OCI-LY7 (cell line): ENCODE data around the gene AKIRIN2. TPM values are rescaled to one million over a fixed set of nuclear protein-coding genes. Genes with fewer than 3 reads are reported as not detected.
A peak's percentile ranks its signal among the peaks of the same experiment; 100 is the strongest.
"Not testable (repeated sequence)": the region's sequence is repeated elsewhere in the genome, so short reads cannot be mapped to it uniquely, and the experiment has no call there.

Source experiments
- BruUV-seq: library from RNA; stranded (reverse); fragments of 400-500 nt; replicated peaks from 2 replicates; lab custom pipeline; 2021; lab: Mats Ljungman, UMichigan
- CTCF ChIA-PET: fragments of 300-600 bp; sonication (Branson Sonifier 250); formaldehyde crosslinking; loops from one replicate; lab custom pipeline; 2022; ENCODE audit warnings: antibody characterized with exemption; ENCODE audit not compliant: unreplicated experiment; lab: Charles Lee
- POLR2A ChIA-PET: fragments of 300-600 bp; sonication (Branson Sonifier 250); formaldehyde crosslinking; loops from one replicate; lab custom pipeline; 2022; ENCODE audit warnings: antibody characterized with exemption; lab: Charles Lee
- DNase-seq: peaks from one replicate; pipeline ENCODE4 v3.0.0-alpha.2; 2015; ENCODE audit warnings: low spot score
- H2AFZ ChIP-seq: fragments of 200-600 bp; sonication (generic), shearing (Covaris generic); 2 replicates; pipeline ENCODE4 v1.6.1; 2014; ENCODE audit warnings: mild to moderate bottlenecking, antibody characterized with exemption, low read length, moderate library complexity
- H3K27ac ChIP-seq: fragments of 200-600 bp; sonication (generic); 2 replicates; pipeline ENCODE4 v1.5.1; 2014; ENCODE audit warnings: mixed run types, low read depth, mild to moderate bottlenecking, moderate library complexity, low read length, inconsistent platforms; ENCODE audit not compliant: poor library complexity, severe bottlenecking
- H3K36me3 ChIP-seq: fragments of 200-600 bp; sonication (generic); 2 replicates; pipeline ENCODE4 v1.6.1; 2014; ENCODE audit warnings: mild to moderate bottlenecking, antibody characterized with exemption, low read length, moderate library complexity, mixed read lengths; ENCODE audit not compliant: insufficient read depth
- H3K4me1 ChIP-seq: fragments of 200-600 bp; sonication (generic); 2 replicates; pipeline ENCODE4 v1.5.1; 2014; ENCODE audit warnings: mild to moderate bottlenecking, low read length; ENCODE audit not compliant: insufficient read depth, poor library complexity, severe bottlenecking
- H3K4me2 ChIP-seq: fragments of 200-600 bp; sonication (generic); 2 replicates; pipeline ENCODE4 v1.6.1; 2014; ENCODE audit warnings: mild to moderate bottlenecking, low read length
- H3K4me3 ChIP-seq: fragments of 200-600 bp; sonication (generic); 2 replicates; pipeline ENCODE4 v1.5.1; 2014; ENCODE audit warnings: mild to moderate bottlenecking, low read depth, low read length; ENCODE audit not compliant: poor library complexity, severe bottlenecking
- H3K79me2 ChIP-seq: fragments of 200-600 bp; sonication (generic); 2 replicates; pipeline ENCODE4 v1.6.1; 2016; ENCODE audit warnings: low read depth, mild to moderate bottlenecking, low read length, moderate library complexity, mixed read lengths; ENCODE audit not compliant: insufficient read depth
- H3K9me2 ChIP-seq: fragments of 200-600 bp; sonication (generic); 2 replicates; pipeline ENCODE4 v1.6.1; 2016; ENCODE audit warnings: mild to moderate bottlenecking, low read length, mixed read lengths; ENCODE audit not compliant: insufficient read depth
- H3K9me3 ChIP-seq: fragments of 200-600 bp; sonication (generic); 2 replicates; pipeline ENCODE4 v1.6.1; 2014; ENCODE audit warnings: mild to moderate bottlenecking, mixed run types, low read length, mixed read lengths
- H4K20me1 ChIP-seq: fragments of 200-600 bp; sonication (generic); 2 replicates; pipeline ENCODE4 v1.6.1; 2014; ENCODE audit warnings: mild to moderate bottlenecking, antibody characterized with exemption, low read length, moderate library complexity, mixed read lengths; ENCODE audit not compliant: insufficient read depth
- EZH2phosphoT487 ChIP-seq: fragments of 200-600 bp; sonication (generic); IDR thresholded peaks from 2 replicates; pipeline ENCODE4 v1.6.1; 2018; ENCODE audit warnings: low read depth, borderline replicate concordance, mild to moderate bottlenecking, mixed run types, antibody characterized with exemption, low read length, moderate library complexity, mixed read lengths
- intact Hi-C: fragments of 100-400 bp; cut with micrococcal nuclease; formaldehyde crosslinking; loops from one replicate; pipeline ENCODE4 v1.10.0; 2022; ENCODE audit not compliant: unreplicated experiment
- total RNA-seq, 2 experiments: library from RNA; depleted of rRNA in 1 of 2; stranded (reverse); fragments of >200 nt in 1 of 2; shearing (Covaris generic) in 1 of 2; gene quantifications; 2 replicates each; pipeline ENCODE4 v1.2.3, GENCODE V29; 2014 to 2022
- TF ChIP-seq, protein P1 (sequence below): fragments of 200-600 bp; sonication (generic); conservative IDR thresholded peaks from 2 replicates; pipeline ENCODE4 v1.5.1; 2014; ENCODE audit warnings: mild to moderate bottlenecking, antibody characterized with exemption, low read length, moderate library complexity, mixed read lengths

The AKIRIN2 gene
- total RNA-seq, 2 experiments from 2014 or later: 70.4 to 127 TPM

DNA sequence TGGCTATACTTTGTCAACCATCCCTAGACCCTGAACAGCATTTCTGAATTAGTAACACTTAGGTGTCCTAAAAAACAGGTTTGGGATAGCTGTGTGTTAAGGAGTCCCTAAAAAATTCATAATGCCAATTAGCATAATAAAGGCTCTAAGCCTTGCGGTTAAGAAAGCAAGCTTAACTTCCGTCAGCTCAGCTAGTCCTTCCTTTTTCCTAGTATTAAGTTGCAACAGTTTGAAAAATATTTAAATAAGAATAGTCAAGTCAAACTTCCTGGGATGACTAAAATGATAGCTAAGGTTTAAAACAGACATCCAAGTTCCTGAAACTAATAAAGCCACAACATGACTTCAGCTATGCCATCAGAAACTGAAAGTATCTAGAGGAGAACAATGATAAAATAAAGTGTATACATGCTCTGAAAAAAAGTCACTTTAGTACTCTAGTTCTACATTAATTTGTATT is 3.5 kb downstream of the AKIRIN2 start:
- Histone ChIP-seq H2AFZ (no peak overlapping the region), H3K27ac (peak overlapping the region; percentile 89), H3K9me3 (no peaks in the 10 kb centered on the region), H4K20me1 (peaks cover 65% of the 10 kb centered on the region), H3K9me2 (no peaks in the 10 kb centered on the region), H3K4me2 (peak overlapping the region; percentile 99), H3K4me3 (peak overlapping the region; percentile 94), H3K4me1 (peaks cover 53% of the 10 kb centered on the region), H3K79me2 (peaks cover 86% of the 10 kb centered on the region), H3K36me3 (peaks cover 76% of the 10 kb centered on the region)
- intact Hi-C loops: loop anchor here (5.0 kb wide), 1 partner anchor 469 kb away; the partner anchor contains the start of gene CNR1
- ChIA-PET POLR2A (interaction anchor here (0.7 to 6.8 kb wide), 24 partner anchors 9 to 353 kb away, joined by 3 to 67 read pairs (median 6); no protein-coding TSS in a partner anchor), CTCF (no interaction called here)
- TF ChIP-seq EZH2phosphoT487: no peak
- TF ChIP-seq, protein P1, sequence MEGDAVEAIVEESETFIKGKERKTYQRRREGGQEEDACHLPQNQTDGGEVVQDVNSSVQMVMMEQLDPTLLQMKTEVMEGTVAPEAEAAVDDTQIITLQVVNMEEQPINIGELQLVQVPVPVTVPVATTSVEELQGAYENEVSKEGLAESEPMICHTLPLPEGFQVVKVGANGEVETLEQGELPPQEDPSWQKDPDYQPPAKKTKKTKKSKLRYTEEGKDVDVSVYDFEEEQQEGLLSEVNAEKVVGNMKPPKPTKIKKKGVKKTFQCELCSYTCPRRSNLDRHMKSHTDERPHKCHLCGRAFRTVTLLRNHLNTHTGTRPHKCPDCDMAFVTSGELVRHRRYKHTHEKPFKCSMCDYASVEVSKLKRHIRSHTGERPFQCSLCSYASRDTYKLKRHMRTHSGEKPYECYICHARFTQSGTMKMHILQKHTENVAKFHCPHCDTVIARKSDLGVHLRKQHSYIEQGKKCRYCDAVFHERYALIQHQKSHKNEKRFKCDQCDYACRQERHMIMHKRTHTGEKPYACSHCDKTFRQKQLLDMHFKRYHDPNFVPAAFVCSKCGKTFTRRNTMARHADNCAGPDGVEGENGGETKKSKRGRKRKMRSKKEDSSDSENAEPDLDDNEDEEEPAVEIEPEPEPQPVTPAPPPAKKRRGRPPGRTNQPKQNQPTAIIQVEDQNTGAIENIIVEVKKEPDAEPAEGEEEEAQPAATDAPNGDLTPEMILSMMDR: no peak
- peak; percentile 41 for DNase-seq
- BruUV-seq: no TSS peak

DNA sequence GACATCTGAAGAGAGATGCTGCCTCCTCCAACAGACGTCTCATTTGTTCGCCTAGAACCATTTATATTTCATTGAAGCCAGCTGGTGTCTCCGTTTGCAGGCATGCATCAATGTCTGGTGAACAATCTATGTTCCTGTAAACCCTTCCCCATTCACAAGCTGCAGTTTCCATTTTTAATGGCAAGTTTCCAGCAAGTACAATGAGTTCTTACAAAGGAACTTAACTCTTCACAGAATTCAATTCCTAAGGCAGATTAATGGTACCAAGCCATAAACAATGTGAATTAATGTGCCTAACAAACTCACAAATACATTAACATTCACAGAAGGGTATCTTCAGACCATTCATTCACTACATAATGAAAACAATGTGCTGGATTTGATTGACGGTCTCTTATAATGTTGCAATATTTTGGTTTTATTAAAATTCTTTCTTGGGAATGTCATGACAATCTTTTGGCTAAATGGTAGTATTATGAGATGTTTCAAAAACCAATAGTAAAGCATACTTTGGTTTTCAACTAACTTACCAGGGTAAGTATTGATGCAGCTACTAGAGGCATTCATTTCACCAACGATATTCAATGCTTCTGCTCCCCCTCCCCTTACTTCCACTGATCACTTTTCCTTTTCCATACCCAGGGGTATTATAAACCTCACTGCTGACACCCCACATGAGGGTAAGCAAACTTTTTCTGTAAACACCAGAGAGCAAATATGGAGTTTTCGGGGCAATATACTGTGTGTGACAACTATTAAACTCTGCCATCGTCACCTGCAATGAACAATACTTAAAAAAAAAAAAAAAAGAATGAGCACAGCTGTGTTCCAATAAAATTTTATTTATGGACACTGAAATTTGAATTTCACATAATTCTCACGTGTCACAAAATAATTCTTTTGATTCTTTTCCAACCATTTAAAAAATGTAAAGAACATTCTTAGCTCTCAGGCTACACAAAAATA is 4.2 kb downstream of the AKIRIN2 start:
- peaks cover 55% of the 10 kb centered on the region for H3K4me1 ChIP-seq
- H3K4me2 ChIP-seq: peak overlapping the region; percentile 99
- POLR2A ChIA-PET: interaction anchor here (0.5 to 6.8 kb wide), 27 partner anchors 8 to 354 kb away, joined by 3 to 67 read pairs (median 5); no protein-coding TSS in a partner anchor

DNA sequence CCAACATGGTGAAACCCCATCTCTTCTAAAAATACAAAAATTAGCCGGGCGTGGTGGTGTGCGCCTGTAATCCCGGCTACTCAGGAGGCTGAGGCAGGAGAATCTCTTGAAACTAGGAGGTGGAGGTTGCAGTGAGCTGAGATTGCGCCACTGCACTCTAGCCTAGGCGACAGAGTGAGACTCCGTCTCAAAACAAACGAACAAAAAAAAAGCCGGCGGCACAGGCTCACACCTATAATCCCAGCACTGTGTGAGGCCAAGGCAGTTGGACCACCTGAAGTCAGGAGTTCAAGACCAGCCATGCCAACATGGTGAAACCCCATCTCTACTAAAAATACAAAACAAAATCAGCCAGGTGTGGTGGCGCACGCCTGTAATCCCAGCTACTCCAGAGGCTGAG is 5.2 kb downstream of the AKIRIN2 start:
- H3K4me2 ChIP-seq: peak overlapping the region; percentile 99
- ChIA-PET POLR2A (interaction anchor here (0.5 to 6.8 kb wide), 7 partner anchors 9 to 181 kb away, joined by 3 to 67 read pairs (median 4); no protein-coding TSS in a partner anchor), CTCF (interaction anchor here (0.6 kb wide), 1 partner anchor 75 kb away, joined by 3 read pairs; no protein-coding TSS in a partner anchor)
- intact Hi-C loops: loop anchor here (5.0 kb wide), 1 partner anchor 470 kb away; the partner anchor contains the start of gene CNR1
- BruUV-seq, H3K9me2 ChIP-seq, H2AFZ ChIP-seq, H3K9me3 ChIP-seq, DNase-seq: not testable (repeated sequence)
- peaks cover 92% of the 10 kb centered on the region for H3K36me3 ChIP-seq
- H3K4me3 ChIP-seq: peak overlapping the region; percentile 94
- H3K4me1 ChIP-seq: peaks cover 63% of the 10 kb centered on the region
- H3K27ac ChIP-seq: peak overlapping the region; percentile 89
- H3K79me2 ChIP-seq: peaks cover 100% of the 10 kb centered on the region
- H4K20me1 ChIP-seq: peaks cover 66% of the 10 kb centered on the region

More for the DNA sequence above, 4.2 kb downstream of the AKIRIN2 start:
- H4K20me1 ChIP-seq: peaks cover 66% of the 10 kb centered on the region
- peaks cover 83% of the 10 kb centered on the region for H3K36me3 ChIP-seq
- H3K4me3 ChIP-seq: peak overlapping the region; percentile 94
- H2AFZ ChIP-seq: no peak overlapping the region
- peaks cover 92% of the 10 kb centered on the region for H3K79me2 ChIP-seq
- H3K27ac ChIP-seq: peak overlapping the region; percentile 89
- no peaks in the 10 kb centered on the region for H3K9me3 ChIP-seq
- DNase-seq: peak; percentile 60
- no peak for TF ChIP-seq EZH2phosphoT487
- TF ChIP-seq, protein P1: no peak
- BruUV-seq: no TSS peak
- CTCF ChIA-PET: no interaction called here
- intact Hi-C loops: loop anchor here (5.0 kb wide), 1 partner anchor 469 kb away; the partner anchor contains the start of gene CNR1
- no peaks in the 10 kb centered on the region for H3K9me2 ChIP-seq
